ENCODE measurements around the gene HPSE2.

GRCh38 chr10:98492763-98493162, 742.9 kb downstream of the HPSE2 start:
- TF ChIP-seq CTCF (IDR thresholded peaks at IDR 0.05; ENCODE audit: insufficient read depth, low read length, poor library complexity, severe bottlenecking) (no peak), EZH2phosphoT487 (conservative IDR thresholded peaks at IDR 0.05; ENCODE audit: low read length) (no peak)
